ENCODE data around the gene RHBG.
A peak's percentile ranks its signal among the peaks of the same experiment; 100 is the strongest.

Gene RHBG

DNA sequence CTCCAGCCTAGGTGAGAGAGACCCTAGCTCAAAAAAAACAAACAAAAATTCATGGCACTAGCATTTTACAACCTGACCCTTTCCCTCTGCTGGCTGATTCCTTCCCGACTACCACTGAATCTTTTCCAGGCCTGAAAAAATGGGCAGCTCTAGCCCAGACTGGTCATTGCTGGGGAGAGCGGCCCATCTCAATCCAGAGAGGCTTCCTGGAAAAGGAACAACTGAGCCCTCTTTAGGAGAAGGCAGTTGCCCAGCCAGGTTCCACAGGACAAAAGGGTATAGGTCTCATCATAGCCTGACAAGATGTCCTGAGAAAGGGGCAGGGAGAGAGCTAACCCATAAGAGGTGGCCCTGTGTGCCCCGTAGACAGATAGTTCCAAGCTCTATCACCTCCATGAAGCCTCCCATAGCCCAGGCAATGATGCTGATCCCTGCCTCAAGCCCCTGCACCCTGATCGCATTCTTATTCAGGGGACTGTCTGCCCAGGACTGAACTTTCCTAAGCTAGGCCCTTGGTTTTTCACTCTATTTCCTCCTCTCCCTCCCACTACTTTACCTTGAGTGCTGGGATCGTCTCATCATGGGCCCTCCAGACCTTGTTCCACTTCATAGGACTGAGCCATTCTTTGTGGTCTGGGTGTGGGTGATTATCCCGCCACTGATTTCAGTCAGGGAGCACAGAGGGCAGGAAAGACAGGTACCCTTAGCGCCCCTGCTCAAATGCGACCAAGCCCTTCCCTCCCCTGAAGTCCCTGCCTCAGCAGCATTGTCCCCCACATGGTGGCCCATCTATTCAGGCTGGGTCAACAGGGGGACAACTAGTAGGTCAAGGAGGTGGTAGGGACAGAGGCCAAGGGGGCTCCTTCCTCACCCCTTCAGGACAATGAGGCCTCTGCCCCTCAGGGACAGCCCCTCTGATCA lies 18.2 kb downstream of the RHBG start:
- DNase-seq, result no peak

DNA sequence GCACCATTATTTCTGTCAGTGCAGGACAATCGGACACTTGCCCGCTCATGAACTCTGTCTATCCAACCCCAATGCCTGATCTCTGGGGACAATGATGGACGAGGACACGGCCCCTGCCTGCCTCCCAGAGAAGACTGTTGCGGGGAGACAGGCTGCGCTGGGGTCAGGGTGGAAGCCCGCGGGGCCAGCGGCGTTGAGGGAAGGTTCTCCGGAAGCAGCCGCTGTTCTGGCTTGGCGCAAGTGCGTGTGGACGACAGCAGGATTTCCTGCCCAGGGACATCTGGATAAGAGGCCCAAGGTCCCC lies 18.8 kb downstream of the RHBG start:
- peak; percentile 68 for DNase-seq

DNA sequence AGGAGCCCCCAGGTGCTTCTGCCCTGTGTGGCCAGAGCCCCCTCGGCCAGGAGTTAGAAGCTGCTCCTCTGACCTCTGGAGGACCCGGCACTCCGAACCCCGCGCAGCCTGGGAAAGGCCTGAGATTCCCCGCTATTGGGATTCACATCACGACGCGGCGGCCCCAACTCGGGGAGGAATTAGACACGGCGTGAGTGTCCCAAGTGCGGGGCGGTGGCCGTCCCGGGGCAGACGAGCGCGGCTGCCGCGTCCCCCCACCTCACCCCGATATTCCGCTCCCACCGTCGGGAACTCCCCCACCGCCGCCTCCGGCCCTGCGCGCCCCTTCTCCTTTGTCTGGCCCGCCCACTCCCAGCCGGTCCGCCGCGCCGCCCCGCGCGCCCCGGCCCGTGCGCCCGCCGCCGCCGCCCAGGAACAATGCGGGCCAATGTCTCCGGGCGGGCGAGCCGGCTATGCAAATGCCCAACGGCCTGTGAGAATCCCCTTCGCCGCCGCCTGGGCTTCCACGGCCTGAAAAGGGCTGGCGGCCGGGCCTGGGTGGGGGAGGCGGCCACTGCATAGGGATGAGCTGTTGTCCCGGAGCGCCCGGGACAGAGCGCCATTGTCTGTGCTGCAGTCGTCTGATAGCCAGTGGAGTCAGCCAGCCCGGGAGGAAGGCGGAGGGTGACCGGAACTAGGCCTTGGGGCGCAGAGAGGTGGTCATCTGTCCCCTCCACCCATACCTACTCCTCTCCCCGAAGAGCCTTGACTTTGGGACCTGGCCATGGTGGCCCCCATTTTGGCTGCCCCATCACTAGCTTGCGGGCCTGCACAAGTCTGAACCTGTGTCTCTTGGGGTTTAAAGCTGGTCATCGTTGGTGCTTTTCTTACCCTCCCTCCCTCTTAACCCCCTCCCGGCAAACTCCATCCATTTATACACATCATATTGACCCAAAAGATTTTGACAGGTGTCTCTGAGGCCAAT lies 19.4 kb downstream of the RHBG start:
- DNase-seq, result peak; percentile 91

DNA sequence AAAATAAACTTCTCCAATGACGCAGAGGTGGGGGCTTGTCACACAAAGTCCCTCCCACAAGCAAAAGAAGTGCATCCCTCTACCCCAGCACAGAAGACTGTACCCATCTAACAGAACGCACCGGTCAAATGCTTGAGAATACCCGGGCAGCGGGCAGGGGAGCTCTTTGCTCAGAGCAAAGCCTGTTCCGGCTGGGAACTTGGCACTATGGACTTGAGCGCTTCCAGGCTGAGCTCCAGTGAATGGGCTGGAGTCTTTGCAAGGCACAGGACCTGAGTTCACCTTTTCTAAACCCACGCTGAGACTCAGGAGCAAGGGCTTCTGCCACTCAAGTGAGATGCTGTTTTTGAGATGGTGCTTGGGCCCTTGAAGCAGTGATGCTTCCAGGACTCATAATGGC lies 20.3 kb downstream of the RHBG start:
- DNase-seq, result peak; percentile 52

DNA sequence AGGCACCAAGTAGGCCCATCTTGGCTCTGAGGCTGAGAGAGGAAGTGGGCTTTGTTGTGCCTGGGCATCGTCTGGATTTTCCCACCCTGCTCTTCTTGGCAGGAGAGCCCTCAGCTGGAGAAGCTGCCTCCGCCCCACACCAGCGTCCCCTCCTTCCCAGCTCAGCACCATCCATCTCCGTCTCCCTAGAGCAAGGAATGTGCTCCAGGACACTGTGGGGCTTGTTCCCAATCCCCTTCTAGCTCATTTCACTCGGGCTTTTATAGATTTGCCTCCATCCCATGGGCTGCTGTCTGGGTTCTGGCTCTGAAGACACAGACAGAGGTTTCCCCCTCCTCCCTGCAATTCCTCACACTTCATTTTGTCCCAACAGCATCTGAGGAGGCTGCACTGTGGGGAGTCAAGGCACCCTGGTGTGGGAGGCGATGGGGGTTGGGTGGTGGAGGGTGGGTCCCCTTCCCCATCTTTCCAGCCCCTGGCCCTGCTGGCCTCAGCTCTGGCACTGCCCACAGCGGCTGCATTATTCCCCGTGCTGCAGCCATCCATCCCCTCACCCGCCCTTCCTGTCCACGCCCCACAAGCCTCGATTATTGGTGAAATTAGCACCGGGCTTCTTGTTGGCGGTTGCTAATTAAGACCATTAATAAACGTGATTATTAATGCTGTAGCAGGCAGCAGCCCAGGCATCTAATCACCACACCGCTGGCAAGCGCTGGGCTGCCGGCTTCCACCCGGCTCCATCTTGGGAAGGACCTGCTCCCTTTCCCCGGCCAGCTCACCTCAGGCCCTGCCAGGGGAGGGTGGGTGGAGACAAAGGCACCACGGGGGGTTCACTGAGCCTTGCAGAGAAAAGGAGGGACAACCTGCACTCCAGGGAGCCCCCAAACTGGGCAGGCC lies 21.7 kb downstream of the RHBG start:
- DNase-seq, result peak; percentile 72

DNA sequence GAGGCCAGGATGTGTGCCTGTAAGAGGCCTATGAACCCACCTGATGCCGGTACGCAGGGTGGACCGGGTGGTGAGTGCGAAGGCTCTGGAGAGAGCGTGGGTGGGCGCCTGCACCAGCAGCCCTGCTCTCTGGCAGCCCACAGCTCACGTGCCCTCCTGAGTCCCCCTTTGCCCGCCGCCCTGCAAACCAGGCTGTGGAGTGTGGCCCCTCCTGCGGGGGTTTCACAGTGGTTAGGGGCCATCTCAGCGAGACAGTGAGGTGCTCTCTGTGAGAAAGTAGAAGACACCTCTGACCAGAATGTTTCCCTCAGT lies 22.3 kb downstream of the RHBG start:
- no peak for DNase-seq

DNA sequence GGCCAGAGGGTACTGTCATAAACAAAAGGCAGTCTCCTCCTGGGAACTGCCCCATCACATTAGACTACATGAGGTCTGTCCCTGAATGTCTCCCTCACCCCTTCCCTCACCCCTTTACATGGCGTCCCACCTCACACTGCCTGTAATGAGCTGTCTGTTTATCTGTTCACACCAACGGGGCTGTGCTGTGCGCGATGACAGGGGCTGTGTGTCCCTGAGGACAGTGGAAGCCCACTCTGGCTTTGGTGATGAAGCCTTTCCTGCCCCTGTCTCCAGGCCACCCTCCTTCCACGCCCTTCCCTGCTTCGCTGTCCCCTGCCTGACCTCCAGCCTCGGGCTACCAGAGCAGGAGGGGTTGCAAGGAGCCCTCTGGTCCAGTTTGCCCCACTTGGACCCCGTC lies 22.7 kb downstream of the RHBG start:
- no peak for DNase-seq

DNA sequence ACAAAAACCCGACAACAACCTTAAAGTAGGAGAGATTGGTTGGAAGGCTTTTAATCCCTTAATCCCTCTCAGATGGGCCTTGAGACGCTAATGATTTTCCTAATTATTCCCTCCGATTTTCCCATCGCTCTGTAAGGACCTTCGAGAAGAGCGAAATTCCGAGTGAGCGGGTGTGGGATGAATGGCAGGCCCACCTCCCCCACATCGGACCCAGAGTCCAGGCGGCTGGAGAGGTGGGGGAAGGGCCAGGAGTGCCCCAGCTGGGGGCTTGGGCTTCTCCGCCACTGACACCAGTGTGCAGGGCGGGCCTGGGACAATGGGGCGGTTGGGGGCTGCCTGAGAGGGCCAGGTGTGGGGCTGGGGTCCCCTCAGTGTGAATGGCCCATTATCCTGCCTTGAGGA lies 23.4 kb downstream of the RHBG start:
- no peak for DNase-seq

DNA sequence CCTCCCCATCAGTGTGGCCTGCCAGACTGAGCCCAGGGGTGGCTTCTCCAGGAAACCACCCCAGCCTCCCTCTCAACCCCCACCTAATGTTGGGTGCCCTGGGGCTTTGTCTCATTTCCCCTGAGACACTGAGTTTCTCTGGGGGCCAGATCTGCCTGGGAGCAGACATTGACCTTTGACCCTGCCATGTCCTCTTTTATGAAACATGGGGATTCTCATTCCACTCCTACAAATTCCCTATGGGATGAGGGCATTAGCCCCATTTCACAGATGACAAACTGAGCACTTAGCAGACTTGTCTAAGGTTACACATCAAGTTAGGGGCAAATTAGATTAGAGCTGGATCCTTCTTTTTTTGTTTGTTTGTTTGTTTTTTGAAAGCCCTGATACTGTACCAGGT lies 24.1 kb downstream of the RHBG start:
- no peak for DNase-seq

DNA sequence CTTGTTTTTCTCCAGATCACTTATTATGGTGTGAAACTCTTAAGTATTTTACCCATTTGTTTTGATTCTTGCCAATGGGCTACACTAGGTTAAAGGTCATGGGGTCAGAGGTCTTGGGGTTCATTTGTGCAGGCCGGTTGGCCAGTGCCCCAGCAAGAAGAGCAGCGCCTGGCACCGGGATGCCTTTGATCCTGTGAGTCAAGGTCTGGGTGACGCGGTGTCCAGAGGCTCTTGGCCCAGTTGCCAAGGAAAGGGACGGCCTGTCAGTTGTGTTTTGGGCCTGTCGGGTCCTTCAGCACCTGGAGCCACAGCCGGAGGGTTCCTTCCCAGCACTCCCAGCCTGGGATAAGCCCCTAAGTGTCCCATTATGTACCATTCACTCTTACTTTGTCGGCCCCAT lies 25.1 kb downstream of the RHBG start:
- no peak for DNase-seq

DNA sequence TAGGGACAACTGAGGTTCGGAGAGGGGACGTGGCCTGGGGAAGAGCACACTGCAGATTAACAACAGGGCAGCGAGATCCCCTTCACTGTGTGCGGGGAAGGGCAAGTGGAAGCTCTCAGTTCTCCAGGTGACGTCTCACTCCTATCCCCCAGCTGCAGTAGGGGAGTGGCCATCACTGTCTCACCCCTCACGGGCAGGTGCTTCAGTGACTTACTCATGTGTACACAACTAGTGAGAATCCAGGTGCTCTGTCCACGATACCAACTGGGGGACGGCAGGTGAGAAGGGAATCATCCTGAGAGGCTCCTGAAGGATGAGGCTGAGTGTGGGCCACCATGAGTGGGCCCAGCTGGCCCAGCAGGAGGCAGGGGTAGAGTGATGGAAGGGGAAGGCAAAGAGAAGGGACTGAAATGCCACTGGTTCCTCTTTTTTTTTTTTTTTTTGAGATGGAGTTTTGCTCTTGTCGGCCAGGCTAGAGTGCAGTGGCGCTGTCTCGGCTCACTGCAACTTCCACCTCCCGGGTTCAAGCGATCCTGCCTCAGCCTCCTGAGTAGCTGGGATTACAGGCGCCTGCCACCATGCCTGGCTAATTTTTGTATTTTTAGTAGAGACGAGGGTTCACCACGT lies 25.9 kb downstream of the RHBG start:
- no peak for DNase-seq

DNA sequence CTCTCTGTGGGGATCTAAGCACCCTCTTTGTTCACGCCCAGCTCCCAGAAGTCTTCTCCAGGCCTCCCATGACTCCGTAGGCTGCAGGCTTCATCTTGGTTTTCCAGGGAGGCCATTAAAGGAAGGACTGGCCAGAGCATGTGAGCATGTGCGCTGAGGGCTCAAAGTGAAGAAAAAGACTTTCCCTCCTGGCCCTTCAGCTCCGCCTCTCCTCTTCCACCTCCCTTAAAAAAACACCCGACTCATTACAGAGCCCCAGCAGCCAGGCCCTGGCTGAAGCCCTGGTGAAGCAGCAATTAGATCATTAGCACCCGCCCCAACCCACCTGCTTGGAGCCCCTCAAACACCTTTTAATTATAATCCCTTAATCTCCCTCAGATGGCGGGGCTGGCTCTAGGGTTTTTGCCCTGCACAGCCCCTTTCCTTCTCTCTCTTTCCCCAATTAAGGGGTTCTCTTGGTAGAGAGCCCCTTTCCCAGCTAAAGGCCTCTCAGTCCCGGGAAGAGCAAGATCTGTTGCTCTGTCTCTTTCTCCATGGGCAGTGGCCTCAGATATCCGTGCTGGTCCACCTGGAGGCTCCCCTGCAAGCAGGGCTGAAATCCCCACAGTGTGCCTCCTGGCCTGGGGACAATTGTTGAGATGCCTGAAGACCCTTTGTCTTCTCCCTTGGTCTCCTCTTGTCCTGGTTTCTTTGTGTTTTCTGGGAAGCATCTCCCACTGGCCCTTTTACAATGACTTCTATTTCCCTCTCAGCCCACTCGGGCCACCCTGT lies 30.5 kb downstream of the RHBG start:
- no peak for DNase-seq

DNA sequence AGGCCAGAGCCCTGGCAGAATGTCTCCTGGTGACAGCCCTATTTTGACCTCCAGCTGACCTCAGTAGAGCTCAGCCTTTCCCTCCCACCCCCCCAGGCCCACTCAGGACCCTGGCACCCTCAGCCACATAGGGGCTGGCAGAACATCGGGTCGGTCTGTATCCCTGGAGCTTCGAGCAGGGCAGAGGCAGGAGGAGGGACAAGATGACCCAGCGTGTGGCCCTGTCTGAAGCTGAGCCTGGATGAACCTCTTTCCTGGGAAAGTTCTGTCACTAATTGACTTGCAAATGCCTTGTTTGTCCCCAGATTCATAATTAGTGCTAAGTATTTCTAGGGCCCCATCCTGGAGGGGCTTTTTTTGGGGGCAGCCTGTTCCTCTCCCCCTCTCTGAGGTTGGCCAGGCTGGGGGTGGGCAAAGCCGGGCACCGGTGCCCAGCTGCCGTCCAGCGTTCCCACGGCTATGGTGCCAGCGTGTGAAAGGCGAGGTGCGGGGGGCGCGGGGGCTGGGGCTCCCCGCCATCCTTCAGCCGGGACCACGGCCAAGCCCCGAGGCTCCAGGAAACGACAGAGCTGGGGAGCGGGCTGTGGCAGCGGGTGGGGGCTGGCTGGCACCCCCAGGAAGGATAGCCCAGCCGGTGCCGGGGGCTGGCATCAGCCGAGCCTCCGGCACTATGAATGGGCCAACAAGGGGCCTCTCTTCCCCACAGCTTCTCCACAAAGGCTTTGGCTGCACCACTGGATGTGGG lies 31.4 kb downstream of the RHBG start:
- DNase-seq, result peak; percentile 85

DNA sequence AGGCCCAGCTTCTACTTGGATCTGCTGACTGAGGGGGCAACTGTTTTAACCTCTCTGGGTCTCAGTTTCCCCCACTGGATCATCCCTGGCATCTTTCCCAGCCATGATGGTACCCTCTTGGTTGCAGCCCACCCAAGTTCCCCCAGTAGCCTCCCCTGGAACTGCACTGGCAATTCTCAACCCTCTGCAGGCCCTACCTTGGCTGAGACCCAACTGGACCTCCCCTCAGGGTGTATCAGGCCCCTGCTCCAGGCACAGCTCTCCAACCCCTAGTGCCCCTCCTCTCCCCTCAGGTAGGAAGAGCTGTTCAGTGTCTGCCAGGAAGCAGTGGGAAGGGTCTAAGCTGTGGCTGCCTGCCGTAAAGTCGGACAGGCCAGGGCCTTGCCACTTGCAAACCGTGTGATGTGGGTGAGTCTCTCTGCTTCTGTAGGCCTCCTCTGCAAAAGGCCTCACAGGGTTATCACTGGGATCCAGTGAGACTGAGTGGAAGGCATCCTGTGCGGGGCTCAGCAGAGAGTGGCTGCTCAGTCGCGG lies 32.1 kb downstream of the RHBG start:
- DNase-seq, result no peak

DNA sequence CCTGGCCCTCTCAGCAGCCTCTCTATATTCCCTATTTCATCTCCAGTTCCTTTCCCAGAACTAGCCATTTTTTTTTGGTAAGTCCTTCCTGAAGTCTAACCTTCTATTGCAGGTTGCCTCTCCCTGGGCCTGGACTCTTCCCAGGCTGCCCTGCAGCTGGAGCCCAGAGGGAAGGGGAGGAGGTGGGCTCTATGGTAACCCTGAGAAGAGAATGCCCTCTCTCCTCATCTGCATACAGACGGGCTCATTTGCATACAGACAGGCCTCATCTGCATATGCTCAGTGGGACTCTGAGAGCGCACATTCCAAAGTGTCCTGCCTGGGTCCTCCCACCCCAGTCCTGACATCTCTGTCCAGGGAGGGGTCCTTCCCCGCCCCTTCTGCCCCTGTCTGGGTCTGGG lies 32.7 kb downstream of the RHBG start:
- peak; percentile 43 for DNase-seq

DNA sequence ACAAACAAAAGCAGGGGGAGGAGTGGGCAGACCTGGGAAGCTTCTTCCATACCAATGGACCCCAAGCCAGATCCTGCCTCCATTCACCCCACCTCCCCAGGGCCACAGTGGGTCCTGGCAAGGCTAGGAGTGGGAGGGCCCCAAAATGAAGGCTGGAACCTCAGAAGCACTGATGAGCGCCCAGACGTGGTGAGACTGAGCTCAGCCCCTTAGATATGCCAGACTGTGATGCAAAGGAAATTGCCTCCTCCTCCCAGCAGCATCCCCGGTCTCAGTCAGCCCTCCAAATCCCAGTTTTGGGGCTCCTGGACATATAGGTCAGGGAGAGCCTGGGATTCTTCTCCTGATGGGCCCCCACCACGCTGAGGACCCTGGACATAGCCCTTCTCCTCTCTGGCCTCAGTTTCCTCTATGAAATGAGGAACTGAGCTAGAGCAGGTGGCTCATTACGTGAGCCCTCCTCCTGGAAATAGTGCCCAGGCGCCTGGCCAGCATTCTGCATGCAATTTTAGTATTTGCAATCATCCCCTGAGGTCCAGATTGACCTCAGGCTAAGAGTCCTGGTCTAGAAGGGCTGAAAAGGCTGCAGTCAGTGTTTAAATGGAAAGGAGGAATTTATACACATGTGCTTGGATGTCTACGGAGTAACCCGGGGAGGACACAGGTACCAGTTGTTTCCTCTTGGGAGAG lies 33.5 kb downstream of the RHBG start:
- no peak for DNase-seq

DNA sequence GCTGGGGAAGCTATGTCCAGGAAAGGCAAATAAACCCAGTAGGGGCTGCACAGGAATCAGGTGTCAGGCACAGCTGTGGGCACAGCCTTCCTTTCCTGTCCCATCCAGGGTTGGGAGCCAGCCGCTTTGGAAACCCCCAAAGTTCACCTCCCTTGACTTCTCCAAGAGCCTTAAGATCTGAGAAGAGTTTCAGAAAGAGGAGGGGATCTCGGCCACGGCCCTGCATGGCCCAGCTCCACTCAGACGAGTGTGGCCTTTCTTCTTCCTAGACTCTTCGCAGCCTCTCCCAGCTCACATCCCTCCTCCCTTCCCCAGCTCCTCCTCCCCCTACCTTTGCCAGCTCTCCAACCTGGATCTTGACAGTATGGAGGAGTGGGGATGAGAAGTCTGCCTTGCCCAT lies 36.7 kb downstream of the RHBG start:
- DNase-seq, result no peak

DNA sequence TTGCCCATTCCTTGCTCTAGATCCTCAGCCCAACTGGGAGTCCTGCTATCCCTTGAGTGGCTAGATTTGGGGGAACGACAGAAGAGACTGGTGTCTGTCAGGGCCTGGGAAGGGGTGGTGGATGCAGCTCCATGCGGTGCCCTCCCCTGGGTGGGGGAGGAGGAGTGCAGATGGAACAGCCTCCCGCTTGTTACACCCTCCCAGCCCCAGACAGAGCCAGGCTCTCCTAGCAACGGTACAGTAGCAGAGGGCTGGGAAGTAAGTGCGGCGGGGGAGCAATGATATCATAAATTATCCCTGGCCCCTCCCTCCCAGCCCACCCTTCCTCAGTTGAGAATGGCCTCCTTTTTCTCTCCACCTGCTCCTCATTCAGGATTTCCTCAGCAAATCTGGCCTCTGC lies 37.2 kb downstream of the RHBG start:
- no peak for DNase-seq

DNA sequence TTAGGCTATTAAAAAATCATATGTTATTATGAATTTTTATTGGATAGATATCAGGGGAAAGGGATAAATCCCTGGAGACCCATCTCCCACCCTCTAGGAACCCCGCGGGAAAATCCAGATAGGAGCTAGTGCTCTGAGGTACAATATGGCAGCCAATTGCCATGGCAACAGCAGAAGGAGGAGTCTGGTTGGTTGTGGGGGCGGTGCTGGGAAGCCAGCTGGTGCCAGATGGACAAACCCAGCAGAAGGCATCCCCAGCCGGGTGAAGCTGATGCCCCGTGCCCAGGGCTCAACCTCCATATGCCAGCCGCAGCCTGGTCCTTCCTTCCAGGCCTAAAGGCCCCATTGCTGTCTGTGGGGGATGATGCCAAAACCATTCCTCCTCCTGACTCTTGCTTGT lies 38.3 kb downstream of the RHBG start:
- DNase-seq, result peak; percentile 76

DNA sequence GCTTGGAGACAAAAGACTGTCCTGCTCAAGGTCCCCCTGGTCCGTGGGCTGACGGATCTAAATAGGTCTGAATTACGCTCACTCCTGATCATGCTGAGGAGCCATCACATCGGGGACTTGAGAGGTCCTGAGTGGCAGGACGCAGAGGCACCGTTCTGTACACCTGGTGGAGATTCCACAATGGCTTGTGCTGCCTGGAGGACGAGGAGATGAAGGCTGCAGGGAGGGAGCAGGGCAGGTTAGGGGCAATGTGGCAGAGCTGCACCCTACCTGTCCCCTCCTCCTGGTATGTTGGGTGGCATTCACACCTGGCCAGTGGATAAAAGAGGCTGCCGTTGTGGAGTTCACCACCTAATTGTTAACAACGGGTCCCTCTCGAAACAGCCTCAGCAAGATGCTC lies 38.7 kb downstream of the RHBG start:
- DNase-seq, result no peak
